ENCODE results near the gene GUSB.

DNA sequence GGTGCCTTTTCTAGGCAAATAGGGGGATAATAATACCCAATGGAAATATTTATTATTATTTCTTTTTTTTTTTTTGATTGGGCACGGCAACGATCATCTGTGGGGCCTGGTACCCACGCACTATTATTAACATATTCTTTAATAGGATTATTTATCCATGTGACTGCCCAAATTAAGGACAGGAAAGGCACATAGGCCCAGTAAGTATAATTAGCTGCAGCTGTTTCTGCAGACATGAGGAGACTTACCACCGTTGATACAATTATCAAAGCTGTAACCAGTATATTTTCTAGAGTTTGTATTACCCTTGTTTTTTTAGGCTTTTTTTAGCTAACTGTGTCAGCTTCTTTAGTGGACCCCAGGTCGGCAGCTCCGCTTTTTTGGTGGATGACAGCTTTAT, 25.2 kb upstream of the GUSB start:
- TF ChIP-seq, protein P1, sequence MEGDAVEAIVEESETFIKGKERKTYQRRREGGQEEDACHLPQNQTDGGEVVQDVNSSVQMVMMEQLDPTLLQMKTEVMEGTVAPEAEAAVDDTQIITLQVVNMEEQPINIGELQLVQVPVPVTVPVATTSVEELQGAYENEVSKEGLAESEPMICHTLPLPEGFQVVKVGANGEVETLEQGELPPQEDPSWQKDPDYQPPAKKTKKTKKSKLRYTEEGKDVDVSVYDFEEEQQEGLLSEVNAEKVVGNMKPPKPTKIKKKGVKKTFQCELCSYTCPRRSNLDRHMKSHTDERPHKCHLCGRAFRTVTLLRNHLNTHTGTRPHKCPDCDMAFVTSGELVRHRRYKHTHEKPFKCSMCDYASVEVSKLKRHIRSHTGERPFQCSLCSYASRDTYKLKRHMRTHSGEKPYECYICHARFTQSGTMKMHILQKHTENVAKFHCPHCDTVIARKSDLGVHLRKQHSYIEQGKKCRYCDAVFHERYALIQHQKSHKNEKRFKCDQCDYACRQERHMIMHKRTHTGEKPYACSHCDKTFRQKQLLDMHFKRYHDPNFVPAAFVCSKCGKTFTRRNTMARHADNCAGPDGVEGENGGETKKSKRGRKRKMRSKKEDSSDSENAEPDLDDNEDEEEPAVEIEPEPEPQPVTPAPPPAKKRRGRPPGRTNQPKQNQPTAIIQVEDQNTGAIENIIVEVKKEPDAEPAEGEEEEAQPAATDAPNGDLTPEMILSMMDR (IDR thresholded peaks at IDR 0.05; ENCODE audit: low read depth, low read length, poor library complexity, severe bottlenecking) = no peak
- no peak for TF ChIP-seq EZH2phosphoT487 (IDR thresholded peaks at IDR 0.05; ENCODE audit: borderline replicate concordance, low read length)
